HepG2 (cell line): ENCODE results near the gene COX7A2L. TPM values are rescaled to one million over a fixed set of nuclear protein-coding genes. Genes with fewer than 3 reads are reported as not detected.

Experiments
- ARNT2 ChIP-seq: sonication (generic); formaldehyde crosslinking; IDR thresholded peaks from 2 replicates; pipeline ENCODE4 v1.8.0; 2022; ENCODE audit warnings: mild to moderate bottlenecking, low read depth, missing genetic modification reagents, moderate library complexity
- CBX2 ChIP-seq, 2 experiments: fragments of 200-600 bp in 1 of 2; sonication (generic); formaldehyde crosslinking in 1 of 2; IDR thresholded peaks; 2 replicates each; pipeline versions ENCODE4 v1.7.0 to v1.8.1; 2018 to 2022; ENCODE audit warnings: low read depth in 2 of 2, low read length in 1 of 2, mild to moderate bottlenecking in 1 of 2, missing genetic modification reagents in 1 of 2
- E2F5 ChIP-seq: sonication (generic); formaldehyde crosslinking; conservative IDR thresholded peaks from 2 replicates; pipeline ENCODE4 v1.4.0; 2020; ENCODE audit warnings: missing genetic modification reagents
- EHMT2 ChIP-seq: fragments of 200-600 bp; sonication (generic); IDR thresholded peaks from 2 replicates; pipeline ENCODE4 v1.7.0; 2017; ENCODE audit warnings: antibody characterized with exemption, low read depth, low read length, borderline replicate concordance
- FOSL2 ChIP-seq: sonication (generic); formaldehyde crosslinking; IDR thresholded peaks from 2 replicates; pipeline ENCODE4 v1.4.0; 2020; ENCODE audit warnings: missing genetic modification reagents
- GTF2F1 ChIP-seq: fragments of 150-350 bp; IDR thresholded peaks from 2 replicates; pipeline ENCODE4 v1.6.1; 2014; ENCODE audit warnings: low read length
- KMT2B ChIP-seq: IDR thresholded peaks from 2 replicates; pipeline ENCODE4 v1.6.1; 2016; ENCODE audit warnings: missing genetic modification reagents, missing compliant biosample characterization
- MLX ChIP-seq: IDR thresholded peaks from 2 replicates; pipeline ENCODE4 v1.6.1; 2016
- MXD1 ChIP-seq: sonication (generic); formaldehyde crosslinking; IDR thresholded peaks from 2 replicates; pipeline ENCODE4 v1.4.0; 2020; ENCODE audit warnings: mild to moderate bottlenecking, missing genetic modification reagents
- NR1H2 ChIP-seq: sonication (generic); formaldehyde crosslinking; IDR thresholded peaks from 2 replicates; pipeline ENCODE4 v1.8.1; 2022; ENCODE audit warnings: low read depth, missing genetic modification reagents, borderline replicate concordance
- NR2F1 ChIP-seq, 2 experiments: fragments of 450-650 bp in 1 of 2; formaldehyde crosslinking in 1 of 2; IDR thresholded peaks; 2 replicates each; pipeline versions ENCODE4 v1.5.0 to v1.6.1; 2016 to 2020; ENCODE audit warnings: mild to moderate bottlenecking in 1 of 2, missing compliant biosample characterization in 1 of 2, missing genetic modification reagents in 1 of 2, moderate library complexity in 1 of 2
- PCBP1 ChIP-seq: fragments of 200-400 bp; formaldehyde crosslinking; IDR thresholded peaks from 2 replicates; pipeline ENCODE4 v1.6.1; 2017; ENCODE audit warnings: mild to moderate bottlenecking, low read depth, low read length, borderline replicate concordance
- RFX5 ChIP-seq: IDR thresholded peaks from 2 replicates; pipeline ENCODE4 v1.6.1; 2011; ENCODE audit warnings: low read depth, low read length, improper control_type of control experiment
- RXRB ChIP-seq: IDR thresholded peaks from 2 replicates; pipeline ENCODE4 v1.6.1; 2016; ENCODE audit warnings: borderline replicate concordance, missing genetic modification reagents, missing compliant biosample characterization
- SIN3B ChIP-seq: fragments of 150-350 bp; IDR thresholded peaks from 2 replicates; pipeline ENCODE4 v1.6.1; 2014; ENCODE audit warnings: low read length
- SMYD3 ChIP-seq: sonication (generic); formaldehyde crosslinking; IDR thresholded peaks from 2 replicates; pipeline ENCODE4 v1.8.1; 2023; ENCODE audit warnings: mild to moderate bottlenecking, missing genetic modification reagents
- TOPORS ChIP-seq: sonication (generic); formaldehyde crosslinking; IDR thresholded peaks from 2 replicates; pipeline ENCODE4 v1.8.0; 2023; ENCODE audit warnings: mild to moderate bottlenecking, missing genetic modification reagents
- ZBTB2 ChIP-seq: sonication (generic); formaldehyde crosslinking; IDR thresholded peaks from 2 replicates; pipeline ENCODE4 v1.8.0; 2022; ENCODE audit warnings: low read depth, missing genetic modification reagents
- ZBTB3 ChIP-seq: sonication (generic); formaldehyde crosslinking; IDR thresholded peaks from 2 replicates; pipeline ENCODE4 v1.4.0; 2020; ENCODE audit warnings: low read depth, mild to moderate bottlenecking, moderate library complexity, missing genetic modification reagents, borderline replicate concordance
- ZC3H13 ChIP-seq: sonication (generic); formaldehyde crosslinking; IDR thresholded peaks from 2 replicates; pipeline ENCODE4 v1.8.1; 2023; ENCODE audit warnings: mild to moderate bottlenecking, missing genetic modification reagents, moderate library complexity
- ZNF143 ChIP-seq: sonication (generic); formaldehyde crosslinking; IDR thresholded peaks from 2 replicates; pipeline ENCODE4 v1.4.0; 2020; ENCODE audit warnings: missing genetic modification reagents
- ZNF274 ChIP-seq: sonication (generic); formaldehyde crosslinking; IDR thresholded peaks from 2 replicates; pipeline ENCODE4 v1.5.1; 2020; ENCODE audit warnings: mild to moderate bottlenecking, missing genetic modification reagents
- ZNF589 ChIP-seq: sonication (generic); formaldehyde crosslinking; conservative IDR thresholded peaks from 2 replicates; pipeline ENCODE4 v1.8.0; 2022; ENCODE audit warnings: mild to moderate bottlenecking, moderate library complexity, missing genetic modification reagents
- ZNF598 ChIP-seq: sonication (generic); formaldehyde crosslinking; IDR thresholded peaks from 2 replicates; pipeline ENCODE4 v1.5.1; 2020; ENCODE audit warnings: mild to moderate bottlenecking, missing genetic modification reagents, borderline replicate concordance
- ZNF720 ChIP-seq: sonication (generic); formaldehyde crosslinking; IDR thresholded peaks from 2 replicates; pipeline ENCODE4 v1.4.0; 2020; ENCODE audit warnings: missing genetic modification reagents
- ZNF746 ChIP-seq: sonication (generic); formaldehyde crosslinking; IDR thresholded peaks from 2 replicates; pipeline ENCODE4 v1.8.0; 2022; ENCODE audit warnings: mild to moderate bottlenecking, missing genetic modification reagents
- ZNF766 ChIP-seq: sonication (generic); formaldehyde crosslinking; IDR thresholded peaks from 2 replicates; pipeline ENCODE4 v1.5.0; 2020; ENCODE audit warnings: missing genetic modification reagents, borderline replicate concordance
- polyA plus RNA-seq, 8 experiments: library from polyadenylated mRNA; depleted of rRNA in 3 of 8; stranded (reverse) in 7 of 8; unstranded in 1 of 8; fragments of >200 nt; fragmentation: Illumina TruSeq in 4 of 8; extraction: Trizol in 4 of 8; gene quantifications; 2 replicates each; pipeline versions ENCODE4 v1.2.1 to v1.2.3, GENCODE V29; 2011 to 2016; ENCODE audit warnings: low read depth in 4 of 8, missing spikeins in 1 of 8, mixed read lengths in 1 of 8; ENCODE audit not compliant: insufficient read depth in 1 of 8
- total RNA-seq, 5 experiments: library from RNA; depleted of rRNA; stranded (reverse); fragments of >200 nt; fragmentation: Illumina TruSeq; extraction: Trizol; gene quantifications; 2 replicates each; pipeline ENCODE4 v1.2.3, GENCODE V29; 2016; ENCODE audit warnings: low read depth in 1 of 5

The COX7A2L gene
- total and polyA plus RNA-seq, 2 of the 13 experiments (the other 11 are each of a cell fraction or from before 2014, with no cell fraction given), result 155 to 201 TPM

GRCh38 chr2:42338567-42339190 is 22.3 kb downstream of the COX7A2L start (continued):
- TF ChIP-seq ZNF143 (CRISPR knock-in tag) (no peak; the same call in 1 of the 2 replicates), RXRB (CRISPR knock-in tag) (peak; percentile 3; the same call in 1 of the 2 replicates), RFX5 (no peak), KMT2B (CRISPR knock-in tag) (no peak), MLX (CRISPR knock-in tag) (no peak), ZBTB3 (no peak), TOPORS (no peak; the same call in 1 of the 2 replicates), ZBTB2 (CRISPR knock-in tag) (peak; percentile 61; the same call in 1 of the 2 replicates), NR2F1 (CRISPR knock-in tag; IDR thresholded peaks at IDR 0.05) (no peak), MXD1 (no peak), EHMT2 (no peak), ZNF720 (CRISPR knock-in tag) (no peak), CBX2 (IDR thresholded peaks at IDR 0.05; ENCODE audit: low read depth, low read length) (no peak), CBX2 (CRISPR knock-in tag; IDR thresholded peaks at IDR 0.05; ENCODE audit: low read depth) (no peak), ZNF598 (CRISPR knock-in tag) (no peak), NR1H2 (CRISPR knock-in tag) (no peak), SMYD3 (CRISPR knock-in tag) (no peak), GTF2F1 (no peak), ZNF746 (CRISPR knock-in tag) (no peak), PCBP1 (no peak), SIN3B (no peak), ZC3H13 (peak; percentile 98), ARNT2 (no peak), FOSL2 (CRISPR knock-in tag) (no peak), ZNF766 (CRISPR knock-in tag) (peak; percentile 49; the same call in 1 of the 2 replicates), E2F5 (CRISPR knock-in tag) (no peak), ZNF274 (CRISPR knock-in tag) (no peak), ZNF589 (CRISPR knock-in tag) (no peak; the same call in 1 of the 2 replicates)
